Gastroesophageal sphincter (tissue), 4 donors: Measurements from ENCODE around the gene IL31RA. TPM values are rescaled to one million over a fixed set of nuclear protein-coding genes. Genes with fewer than 3 reads are reported as not detected.

Experiments
- ATAC-seq: fragments of 150-250 bp; one replicate; pipeline ENCODE4 v1.9.1; 2016; ENCODE audit warnings: mild to moderate bottlenecking, moderate library complexity
- H3K27ac ChIP-seq, 4 donors: fragments of 200-600 bp; sonication (generic) in 3 of 4; 1 replicate in 3 of 4; 2 replicates in 1 of 4; pipeline ENCODE4 v1.5.1; 2016 to 2019
- H3K27me3 ChIP-seq: fragments of 200-600 bp; sonication (generic); one replicate; pipeline ENCODE4 v1.5.1; 2019
- H3K36me3 ChIP-seq, 2 donors: fragments of 200-600 bp; sonication (generic); one replicate each; pipeline ENCODE4 v1.5.1; 2019; ENCODE audit warnings: control low read depth in 1 of 2
- H3K4me1 ChIP-seq, 3 donors: fragments of 200-600 bp; sonication (generic); 1 replicate in 2 of 3; 2 replicates in 1 of 3; pipeline ENCODE4 v1.5.1; 2016 to 2019; ENCODE audit warnings: control low read depth in 2 of 3
- H3K4me3 ChIP-seq, 2 donors: fragments of 200-600 bp; sonication (generic); one replicate each; pipeline ENCODE4 v1.5.1; 2019; ENCODE audit warnings: mild to moderate bottlenecking in 1 of 2, moderate library complexity in 1 of 2
- H3K9me3 ChIP-seq, 3 donors: fragments of 200-600 bp; sonication (generic); one replicate each; pipeline ENCODE4 v1.5.1; 2017 to 2019; ENCODE audit warnings: control low read depth in 2 of 3
- CTCF ChIP-seq, 4 experiments: fragments of 200-600 bp in 2 of 4; fragments of 450-650 bp in 2 of 4; sonication (generic) in 1 of 4; IDR thresholded peaks; one replicate each; pipeline ENCODE4 v1.5.1; 2017 to 2019; ENCODE audit warnings: antibody characterized with exemption in 4 of 4, mild to moderate bottlenecking in 2 of 4, moderate library complexity in 2 of 4
- EP300 ChIP-seq: sonication (generic); formaldehyde crosslinking; IDR thresholded peaks from one replicate; pipeline ENCODE4 v1.6.1; 2017; ENCODE audit warnings: antibody characterized with exemption, mild to moderate bottlenecking
- POLR2A ChIP-seq, 2 donors: fragments of 450-650 bp; IDR thresholded peaks; one replicate each; pipeline ENCODE4 v1.6.1; 2017; ENCODE audit warnings: antibody characterized with exemption in 2 of 2, mild to moderate bottlenecking in 2 of 2, moderate library complexity in 1 of 2
- POLR2AphosphoS5 ChIP-seq: sonication (generic); formaldehyde crosslinking; IDR thresholded peaks from one replicate; pipeline ENCODE4 v1.6.1; 2017; ENCODE audit warnings: antibody characterized with exemption
- WGBS, 2 donors: methylation state at CpG; one replicate each; pipeline ENCODE4 v1.1.5; 2018; ENCODE audit warnings: low coverage in 1 of 2; 5-methylcytosine and 5-hydroxymethylcytosine counted together
- total RNA-seq, 4 donors: library from RNA; depleted of rRNA; stranded (reverse); fragments of >200 nt; gene quantifications; one replicate each; pipeline ENCODE4 v1.1.0, GENCODE V29; 2016

IL31RA gene
- total RNA-seq, 4 donors from 2014 or later, result 0.13 to 0.57 TPM; not detected in 2

- no peak for ATAC-seq
- no peak overlapping the region for H3K27ac ChIP-seq
- H3K4me3 ChIP-seq, result no peak overlapping the region
- no peaks in the 10 kb centered on the region for H3K4me1 ChIP-seq
- TF ChIP-seq POLR2A (IDR thresholded peaks at IDR 0.05) (no peak), CTCF (IDR thresholded peaks at IDR 0.05) (no peak), EP300 (no peak)
- H3K9me3 ChIP-seq, result no peaks in the 10 kb centered on the region
- 78% methylated on average over 1 of the region's 1 CpG; no CpG with 5 or more reads in 1 of the 2 donors for WGBS, 2 donors
- peaks cover 5% of the 10 kb centered on the region for H3K27me3 ChIP-seq
- H3K36me3 ChIP-seq, result no peaks in the 10 kb centered on the region
Measured at GRCh38 chr5:55900068-55900467, 48.9 kb downstream of the IL31RA start.

GRCh38 chr5:55900776-55901175, 49.6 kb downstream of the IL31RA start:
- H3K27me3 ChIP-seq, result peaks cover 5% of the 10 kb centered on the region
- no peak overlapping the region for H3K4me3 ChIP-seq
- no peak for TF ChIP-seq POLR2AphosphoS5
- TF ChIP-seq EP300, result no peak
- no peak for TF ChIP-seq CTCF (IDR thresholded peaks at IDR 0.05)
- no peak for TF ChIP-seq POLR2A (IDR thresholded peaks at IDR 0.05)
- H3K4me1 ChIP-seq, result no peaks in the 10 kb centered on the region
- H3K36me3 ChIP-seq, result no peaks in the 10 kb centered on the region
- no peak overlapping the region for H3K27ac ChIP-seq
- H3K9me3 ChIP-seq, result no peaks in the 10 kb centered on the region
- ATAC-seq, result no peak

GRCh38 chr5:55902696-55903095, 51.5 kb downstream of the IL31RA start:
- Histone ChIP-seq H3K36me3 (no peaks in the 10 kb centered on the region), H3K4me1 (no peaks in the 10 kb centered on the region), H3K27ac (no peak overlapping the region), H3K27me3 (no peaks in the 10 kb centered on the region), H3K4me3 (no peak overlapping the region), H3K9me3 (no peaks in the 10 kb centered on the region)
- WGBS, 2 donors, result 90 to 92% methylated on average over 2 to 3 of the region's 5 CpGs
- ATAC-seq, result no peak
- TF ChIP-seq POLR2AphosphoS5, result no peak
- TF ChIP-seq EP300, result no peak
- TF ChIP-seq CTCF (IDR thresholded peaks at IDR 0.05), result no peak
- no peak for TF ChIP-seq POLR2A (IDR thresholded peaks at IDR 0.05)

- WGBS, 2 donors, result 54 to 100% methylated on average over 3 to 10 of the region's 19 CpGs
- Histone ChIP-seq H3K27me3 (no peaks in the 10 kb centered on the region), H3K36me3 (no peaks in the 10 kb centered on the region), H3K27ac (no peak overlapping the region), H3K4me1 (no peaks in the 10 kb centered on the region), H3K4me3 (no peak overlapping the region), H3K9me3 (no peaks in the 10 kb centered on the region)
- TF ChIP-seq POLR2A (IDR thresholded peaks at IDR 0.05) (no peak), POLR2AphosphoS5 (no peak), CTCF (IDR thresholded peaks at IDR 0.05) (no peak), EP300 (no peak)
- ATAC-seq, result no peak
Measured at GRCh38 chr5:55903121-55903701, 52.1 kb downstream of the IL31RA start.

GRCh38 chr5:55904152-55904551, 53.0 kb downstream of the IL31RA start:
- TF ChIP-seq POLR2AphosphoS5 (no peak), POLR2A (IDR thresholded peaks at IDR 0.05) (no peak), EP300 (no peak), CTCF (IDR thresholded peaks at IDR 0.05) (no peak)
- WGBS, 2 donors, result 80% methylated on average over 2 of the region's 3 CpGs; no CpG with 5 or more reads in 1 of the 2 donors
- Histone ChIP-seq H3K4me1 (no peaks in the 10 kb centered on the region), H3K27ac (no peak overlapping the region), H3K27me3 (no peaks in the 10 kb centered on the region), H3K36me3 (no peaks in the 10 kb centered on the region), H3K9me3 (no peaks in the 10 kb centered on the region), H3K4me3 (no peak overlapping the region)
- ATAC-seq, result no peak
